Stimulated activated CD4-positive, alpha-beta T cell treated with anti-CD3 and anti-CD28 coated beads, TNF-alpha, amount 100 ng/mL, for 48 hours (primary cell): Measurements from ENCODE around the gene MYEOV.

ENCODE experiments used
- DNase-seq, 3 donors: peaks; one replicate each; pipeline ENCODE4 v3.0.0-alpha.2; 2020; ENCODE audit warnings: low read depth in 3 of 3

The MYEOV gene

GRCh38 chr11:69286374-69287371 lies 7.3 kb upstream of the MYEOV start:
- no peak for DNase-seq

GRCh38 chr11:69287968-69288882 lies 5.7 kb upstream of the MYEOV start:
- DNase-seq: no peak

GRCh38 chr11:69288883-69289242 lies 5.1 kb upstream of the MYEOV start:
- no peak for DNase-seq

GRCh38 chr11:69290806-69291205 lies 3.1 kb upstream of the MYEOV start:
- DNase-seq: no peak

GRCh38 chr11:69291459-69292110 lies 2.4 kb upstream of the MYEOV start:
- DNase-seq: no peak

- peak in 1 of 3 donors; percentile 50 for DNase-seq
These were observed 1.7 kb upstream of the MYEOV start for GRCh38 chr11:69292221-69292648.

- no peak for DNase-seq
These were observed 868 bp upstream of the MYEOV start for GRCh38 chr11:69293087-69293486.

- DNase-seq: no peak
These were observed 670 bp downstream of the MYEOV start for GRCh38 chr11:69294571-69295078.

GRCh38 chr11:69295079-69295994 lies 1.4 kb downstream of the MYEOV start:
- no peak for DNase-seq

GRCh38 chr11:69295995-69296889 lies 2.3 kb downstream of the MYEOV start:
- DNase-seq: no peak

GRCh38 chr11:69296890-69297786 lies 3.2 kb downstream of the MYEOV start:
- DNase-seq: peak; percentile 75 to 81 (median 76)

- DNase-seq: no peak
These were observed 3.9 kb downstream of the MYEOV start for GRCh38 chr11:69297787-69298266.

GRCh38 chr11:69298267-69299022 lies 4.5 kb downstream of the MYEOV start:
- no peak for DNase-seq

GRCh38 chr11:69299023-69299461 lies 5.1 kb downstream of the MYEOV start:
- no peak for DNase-seq

GRCh38 chr11:69299572-69299971 lies 5.6 kb downstream of the MYEOV start:
- no peak for DNase-seq

- DNase-seq: no peak
These were observed 6.4 kb downstream of the MYEOV start for GRCh38 chr11:69300120-69301060.
